ENCODE results near the gene IGDCC3. TPM values are rescaled to one million over a fixed set of nuclear protein-coding genes. Genes with fewer than 3 reads are reported as not detected.
A peak's percentile ranks its signal among the peaks of the same experiment; 100 is the strongest.

The IGDCC3 gene
- total RNA-seq, 1 donor from 2014 or later = not detected

- DNase-seq = no peak
- H3K4me1 Mint-ChIP-seq = peaks cover 13% of the 10 kb centered on the region
- H3K27ac Mint-ChIP-seq = no peak overlapping the region
- no peaks in the 10 kb centered on the region for H3K9me3 Mint-ChIP-seq
- H3K27me3 Mint-ChIP-seq = peaks cover 16% of the 10 kb centered on the region
- no peaks in the 10 kb centered on the region for H3K36me3 Mint-ChIP-seq (ENCODE audit: low read depth)
- H3K4me3 Mint-ChIP-seq = no peak overlapping the region
- intact Hi-C loops (cut with micrococcal nuclease) = loop anchor here (5.0 kb wide), 1 partner anchor 336 kb away; no protein-coding TSS in a partner anchor
These were observed 10.7 kb upstream of the IGDCC3 start for GRCh38 chr15:65388306-65389080.

DNA sequence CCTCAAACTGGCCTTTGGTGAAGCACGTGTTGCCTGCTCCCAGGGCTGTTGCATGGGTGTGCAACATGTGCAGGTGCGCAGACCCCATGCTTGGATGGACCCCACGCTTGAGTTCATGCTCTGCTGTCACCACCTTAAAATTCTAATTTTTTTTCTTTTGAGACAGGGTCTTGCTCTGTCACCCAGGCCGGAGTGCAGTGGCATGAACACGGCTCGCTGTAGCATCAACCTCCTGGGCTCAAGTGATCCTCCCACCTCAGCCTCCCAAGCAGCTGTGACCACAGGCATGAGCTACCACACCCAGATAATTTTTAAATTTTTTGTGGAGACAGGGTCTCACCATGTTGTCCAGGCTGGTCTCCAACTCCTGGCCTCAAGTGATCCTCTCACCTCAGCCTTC lies 9.1 kb upstream of the IGDCC3 start:
- H3K4me1 Mint-ChIP-seq = peaks cover 13% of the 10 kb centered on the region
- no peak overlapping the region for H3K27ac Mint-ChIP-seq
- no peaks in the 10 kb centered on the region for H3K9me3 Mint-ChIP-seq
- no peaks in the 10 kb centered on the region for H3K36me3 Mint-ChIP-seq (ENCODE audit: low read depth)
- H3K27me3 Mint-ChIP-seq = peaks cover 23% of the 10 kb centered on the region
- no peak for DNase-seq
- H3K4me3 Mint-ChIP-seq = no peak overlapping the region
- intact Hi-C loops (cut with micrococcal nuclease) = loop anchor here (5.0 kb wide), 1 partner anchor 335 kb away; no protein-coding TSS in a partner anchor

DNA sequence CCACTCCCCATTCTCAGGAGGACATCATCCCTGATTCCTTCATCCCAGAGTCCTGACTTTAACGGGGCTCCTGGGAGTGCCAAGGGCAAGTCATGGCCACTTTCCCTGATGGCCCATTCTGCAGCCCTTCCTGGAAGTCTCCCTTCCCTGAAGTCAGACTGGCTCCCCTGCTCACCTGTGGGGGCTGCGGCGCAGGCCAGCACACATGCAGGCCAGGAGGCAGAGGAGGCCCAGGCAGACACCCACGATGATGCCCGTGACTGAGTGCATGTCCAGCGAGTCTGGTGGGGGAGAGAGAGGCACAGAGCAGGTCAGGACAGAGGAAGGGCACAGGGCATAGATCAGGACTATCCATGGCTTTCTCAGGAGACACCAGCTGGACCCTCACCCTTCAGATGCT lies 8.6 kb upstream of the IGDCC3 start:
- intact Hi-C loops (cut with micrococcal nuclease) = loop anchor here (5.0 kb wide), 1 partner anchor 334 kb away; no protein-coding TSS in a partner anchor
- no peaks in the 10 kb centered on the region for H3K9me3 Mint-ChIP-seq
- no peaks in the 10 kb centered on the region for H3K36me3 Mint-ChIP-seq (ENCODE audit: low read depth)
- no peak overlapping the region for H3K27ac Mint-ChIP-seq
- H3K4me3 Mint-ChIP-seq = no peak overlapping the region
- H3K27me3 Mint-ChIP-seq = peaks cover 27% of the 10 kb centered on the region
- no peak for DNase-seq
- peaks cover 13% of the 10 kb centered on the region for H3K4me1 Mint-ChIP-seq

DNA sequence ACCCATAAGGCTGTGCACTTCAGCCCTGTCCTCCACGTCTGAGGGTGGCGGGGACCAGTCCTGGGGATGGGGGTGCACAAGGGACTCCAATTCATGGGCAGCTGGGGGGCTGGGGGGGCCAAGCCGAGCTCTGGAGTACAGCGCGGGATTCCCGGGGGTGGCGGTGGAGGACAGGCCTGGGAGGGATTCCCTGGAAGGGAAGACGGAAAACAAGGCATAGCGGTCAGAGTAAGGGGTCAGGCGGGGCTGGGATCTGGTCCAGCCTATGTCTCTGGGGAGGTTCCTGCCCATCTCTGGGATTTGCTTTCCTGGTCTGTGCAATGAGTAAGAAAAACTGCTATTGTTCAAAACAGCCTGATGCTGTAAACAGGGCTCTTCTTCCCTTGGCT lies 8.1 kb upstream of the IGDCC3 start:
- no peak overlapping the region for H3K27ac Mint-ChIP-seq
- H3K4me3 Mint-ChIP-seq = peak overlapping the region; percentile 96
- H3K9me3 Mint-ChIP-seq = no peaks in the 10 kb centered on the region
- peaks cover 30% of the 10 kb centered on the region for H3K27me3 Mint-ChIP-seq
- no peaks in the 10 kb centered on the region for H3K36me3 Mint-ChIP-seq (ENCODE audit: low read depth)
- no peak for DNase-seq
- intact Hi-C loops (cut with micrococcal nuclease) = loop anchor here (1.0 to 5.0 kb wide), 2 partner anchors 68 to 334 kb away; no protein-coding TSS in a partner anchor
- H3K4me1 Mint-ChIP-seq = peaks cover 13% of the 10 kb centered on the region

DNA sequence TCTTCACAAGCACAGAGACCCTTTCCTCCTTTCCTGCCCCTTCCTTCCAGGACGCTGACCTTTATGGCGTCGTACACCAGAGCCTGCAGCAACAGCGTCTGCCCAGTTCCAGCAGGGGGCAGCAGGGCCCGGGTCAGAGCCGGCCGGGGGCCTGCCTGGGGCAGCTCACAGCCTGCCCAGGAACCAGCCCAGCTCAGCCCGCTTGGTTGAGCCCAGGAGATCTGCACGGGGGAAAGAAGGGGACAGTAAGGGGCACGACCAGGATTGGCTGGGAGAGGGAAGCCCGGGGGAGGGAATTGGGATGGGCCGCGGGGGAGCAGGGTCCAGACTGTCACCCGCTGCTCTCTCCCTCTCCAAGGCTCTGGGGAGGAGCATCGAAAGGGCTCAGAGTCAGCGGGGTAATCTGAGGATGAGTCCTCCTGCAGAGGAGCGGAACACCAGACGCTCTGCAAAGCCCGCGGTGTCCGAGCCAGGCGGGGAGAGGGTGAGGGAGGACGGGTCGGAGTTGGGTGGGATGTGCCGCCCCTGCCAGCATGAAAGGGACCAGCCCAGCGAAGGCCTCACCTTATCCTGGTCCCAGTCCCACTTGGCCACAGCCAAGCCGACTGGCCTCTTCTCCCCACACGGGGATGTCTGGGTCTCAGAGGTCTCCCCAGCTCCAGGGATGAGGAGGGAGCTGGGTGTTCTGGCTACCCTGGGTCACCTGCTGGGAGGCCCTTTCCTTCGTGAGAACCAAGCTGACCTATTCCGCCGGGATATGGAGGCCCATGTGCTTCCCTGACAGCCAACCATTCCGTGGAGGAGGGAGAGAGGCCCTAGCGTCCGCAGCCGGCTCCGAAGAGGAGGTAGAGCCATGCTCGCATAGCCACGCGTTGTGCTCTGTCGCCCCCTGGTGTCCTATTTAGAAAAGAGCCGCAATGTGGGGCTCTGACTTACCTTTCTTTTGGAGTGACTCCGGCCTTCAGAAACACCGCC lies 7.4 kb upstream of the IGDCC3 start:
- intact Hi-C loops (cut with micrococcal nuclease) = loop anchor here (1.0 to 5.0 kb wide), 2 partner anchors 67 to 333 kb away; no protein-coding TSS in a partner anchor
- Mint-ChIP-seq H3K9me3 (no peaks in the 10 kb centered on the region), H3K27ac (peak overlapping the region; percentile 92), H3K36me3 (ENCODE audit: low read depth) (no peaks in the 10 kb centered on the region), H3K4me1 (peaks cover 13% of the 10 kb centered on the region), H3K4me3 (peak overlapping the region; percentile 96), H3K27me3 (peaks cover 34% of the 10 kb centered on the region)
- peak; percentile 95 for DNase-seq

- intact Hi-C loops (cut with micrococcal nuclease) = no loop called here
These were observed 6.7 kb upstream of the IGDCC3 start for GRCh38 chr15:65384505-65384894.

GRCh38 chr15:65383991-65384390 lies 6.2 kb upstream of the IGDCC3 start:
- Mint-ChIP-seq H3K27me3 (peaks cover 39% of the 10 kb centered on the region), H3K36me3 (ENCODE audit: low read depth) (no peaks in the 10 kb centered on the region), H3K9me3 (no peaks in the 10 kb centered on the region), H3K4me3 (peak overlapping the region; percentile 96), H3K4me1 (peaks cover 13% of the 10 kb centered on the region), H3K27ac (no peak overlapping the region)
- intact Hi-C loops (cut with micrococcal nuclease) = no loop called here
- no peak for DNase-seq

More at GRCh38 chr15:65384505-65384894, 6.7 kb upstream of the IGDCC3 start:
- Mint-ChIP-seq H3K36me3 (ENCODE audit: low read depth) (no peaks in the 10 kb centered on the region), H3K9me3 (no peaks in the 10 kb centered on the region), H3K4me3 (peak overlapping the region; percentile 96), H3K4me1 (peaks cover 13% of the 10 kb centered on the region), H3K27me3 (peaks cover 35% of the 10 kb centered on the region), H3K27ac (peak overlapping the region; percentile 92)
- DNase-seq = no peak

DNA sequence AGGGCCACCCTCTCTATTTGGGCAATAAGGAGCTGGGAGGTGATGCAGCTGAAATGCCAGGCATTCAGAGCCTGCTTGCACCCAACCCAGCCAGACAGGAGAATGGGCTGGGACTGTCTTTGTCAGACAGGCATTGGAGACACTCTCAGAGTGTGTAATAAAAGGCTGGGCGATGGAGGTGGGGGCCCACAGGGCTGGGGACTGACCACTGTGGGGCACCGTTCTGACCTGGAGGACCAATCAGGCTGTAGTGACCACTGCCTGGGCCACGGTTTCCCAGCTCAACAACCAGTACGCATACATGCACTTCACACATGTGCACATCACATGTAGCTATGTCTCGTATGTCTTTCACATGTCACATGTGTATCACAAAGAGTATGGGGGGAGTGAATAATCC lies 5.7 kb upstream of the IGDCC3 start:
- intact Hi-C loops (cut with micrococcal nuclease) = no loop called here
- Mint-ChIP-seq H3K4me1 (peaks cover 13% of the 10 kb centered on the region), H3K36me3 (ENCODE audit: low read depth) (no peaks in the 10 kb centered on the region), H3K27ac (no peak overlapping the region), H3K4me3 (no peak overlapping the region), H3K9me3 (no peaks in the 10 kb centered on the region), H3K27me3 (peaks cover 44% of the 10 kb centered on the region)
- DNase-seq = no peak

DNA sequence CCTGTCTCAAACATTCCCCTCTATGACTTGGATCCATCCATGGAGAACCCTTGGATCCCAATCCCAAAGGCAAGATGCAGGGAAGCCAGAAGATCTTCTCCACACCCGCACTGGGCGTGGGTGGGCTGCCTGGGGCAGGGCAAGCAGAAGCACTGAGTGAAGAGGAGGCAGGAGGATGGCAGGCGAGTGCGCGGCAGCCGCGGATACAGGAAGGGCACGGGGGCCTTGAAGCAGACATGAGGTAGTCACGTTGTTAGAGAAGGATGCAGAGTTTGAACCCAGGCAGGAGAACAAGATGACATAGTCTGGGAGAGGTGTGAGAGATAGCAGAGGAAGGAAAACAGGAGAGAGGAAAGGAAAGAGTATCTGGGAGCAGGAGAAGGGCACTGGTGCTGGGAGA lies 5.1 kb upstream of the IGDCC3 start:
- no peaks in the 10 kb centered on the region for H3K9me3 Mint-ChIP-seq
- DNase-seq = no peak
- H3K4me1 Mint-ChIP-seq = peaks cover 13% of the 10 kb centered on the region
- H3K27ac Mint-ChIP-seq = no peak overlapping the region
- intact Hi-C loops (cut with micrococcal nuclease) = no loop called here
- no peak overlapping the region for H3K4me3 Mint-ChIP-seq
- peaks cover 46% of the 10 kb centered on the region for H3K27me3 Mint-ChIP-seq
- H3K36me3 Mint-ChIP-seq (ENCODE audit: low read depth) = no peaks in the 10 kb centered on the region

GRCh38 chr15:65382146-65382491 lies 4.3 kb upstream of the IGDCC3 start:
- no peaks in the 10 kb centered on the region for H3K9me3 Mint-ChIP-seq
- H3K4me3 Mint-ChIP-seq = no peak overlapping the region
- H3K27ac Mint-ChIP-seq = no peak overlapping the region
- peaks cover 14% of the 10 kb centered on the region for H3K4me1 Mint-ChIP-seq
- H3K27me3 Mint-ChIP-seq = peaks cover 48% of the 10 kb centered on the region
- no peak for DNase-seq
- H3K36me3 Mint-ChIP-seq (ENCODE audit: low read depth) = no peaks in the 10 kb centered on the region
- intact Hi-C loops (cut with micrococcal nuclease) = no loop called here

GRCh38 chr15:65381445-65382145 lies 3.8 kb upstream of the IGDCC3 start:
- Mint-ChIP-seq H3K4me1 (peaks cover 18% of the 10 kb centered on the region), H3K9me3 (no peaks in the 10 kb centered on the region), H3K4me3 (no peak overlapping the region), H3K36me3 (ENCODE audit: low read depth) (no peaks in the 10 kb centered on the region), H3K27ac (no peak overlapping the region), H3K27me3 (peaks cover 54% of the 10 kb centered on the region)
- DNase-seq = no peak
- intact Hi-C loops (cut with micrococcal nuclease) = no loop called here

DNA sequence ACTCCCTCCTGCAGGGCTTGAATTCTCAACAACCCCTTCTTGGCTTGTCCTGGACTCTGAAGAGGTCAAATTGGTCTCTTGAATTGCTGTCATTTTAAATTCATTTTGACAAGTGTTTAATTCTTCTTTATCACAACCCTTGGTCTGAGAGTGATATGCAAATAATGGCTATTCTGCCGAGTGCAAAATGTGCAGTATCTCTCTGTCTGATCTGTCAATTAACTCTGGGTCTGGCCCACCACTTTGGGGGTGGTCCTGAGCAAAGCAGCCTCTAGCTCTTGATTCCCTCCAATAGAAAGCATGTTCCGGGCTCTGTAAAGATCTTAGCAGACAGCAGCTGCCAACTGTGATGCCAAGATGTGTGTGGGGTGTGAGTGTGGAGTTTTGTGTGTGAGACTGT lies 2.2 kb upstream of the IGDCC3 start:
- no peak for DNase-seq
- H3K27me3 Mint-ChIP-seq = peaks cover 69% of the 10 kb centered on the region
- intact Hi-C loops (cut with micrococcal nuclease) = no loop called here
- no peak overlapping the region for H3K4me3 Mint-ChIP-seq
- H3K4me1 Mint-ChIP-seq = peaks cover 14% of the 10 kb centered on the region
- no peaks in the 10 kb centered on the region for H3K9me3 Mint-ChIP-seq
- H3K36me3 Mint-ChIP-seq (ENCODE audit: low read depth) = no peaks in the 10 kb centered on the region
- no peak overlapping the region for H3K27ac Mint-ChIP-seq

- peak; percentile 61 for DNase-seq
- peaks cover 75% of the 10 kb centered on the region for H3K27me3 Mint-ChIP-seq
These were observed 462 bp downstream of the IGDCC3 start for GRCh38 chr15:65377105-65377975.

More at GRCh38 chr15:65377105-65377975, 462 bp downstream of the IGDCC3 start:
- Mint-ChIP-seq H3K27ac (no peak overlapping the region), H3K36me3 (ENCODE audit: low read depth) (no peaks in the 10 kb centered on the region), H3K4me1 (peaks cover 9% of the 10 kb centered on the region), H3K4me3 (peak overlapping the region; percentile 66), H3K9me3 (no peaks in the 10 kb centered on the region)
- intact Hi-C loops (cut with micrococcal nuclease) = no loop called here

All from activated CD4-positive, alpha-beta T cell treated with anti-CD3 and anti-CD28 coated beads, Interleukin-2, amount 10 ng/mL, durations not matched to agents 24 days and 14 days (primary cell).